ENCODE measurements around the gene CLMP. TPM values are rescaled to one million over a fixed set of nuclear protein-coding genes. Genes with fewer than 3 reads are reported as not detected.

CLMP gene
- total RNA-seq, 3 donors from 2014 or later (not counting 1 experiment from before 2014, with no cell fraction given), result 0.07 to 0.45 TPM; not detected in 1

DNA sequence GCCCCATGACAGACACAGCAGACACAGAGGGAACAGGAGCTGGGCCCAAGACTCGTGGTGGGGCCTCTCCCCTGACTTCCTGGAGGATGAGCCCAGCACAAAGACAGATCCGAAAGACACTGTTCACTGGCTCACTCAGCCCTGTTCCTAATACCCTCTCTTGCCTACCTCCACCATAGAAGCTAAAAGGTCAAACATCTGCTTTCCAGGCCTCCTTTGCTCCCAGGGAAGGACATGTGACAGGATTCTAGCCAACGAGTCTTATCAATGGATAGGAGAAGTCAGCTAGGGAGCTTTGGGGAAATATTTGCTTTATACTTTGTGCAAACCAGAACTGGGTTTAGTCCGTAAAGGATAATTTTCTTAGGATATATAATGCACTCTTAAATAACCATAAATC lies 8.4 kb upstream of the CLMP start:
- Histone ChIP-seq H3K9me3 (ENCODE audit: control insufficient read depth, insufficient read depth, low read length) (no peaks in the 10 kb centered on the region), H3K4me3 (ENCODE audit: low read length) (no peak overlapping the region), H3K27ac (ENCODE audit: low read length) (no peak overlapping the region), H3K27me3 (ENCODE audit: control insufficient read depth, insufficient read depth, low read length) (peaks cover 4% of the 10 kb centered on the region), H3K36me3 (ENCODE audit: control insufficient read depth, insufficient read depth, low read length) (no peaks in the 10 kb centered on the region), H3K4me1 (ENCODE audit: control insufficient read depth, insufficient read depth, low read length) (no peaks in the 10 kb centered on the region)
- Mint-ChIP-seq H3K9me3 (no peaks in the 10 kb centered on the region), H3K27ac (no peak overlapping the region), H3K4me3 (no peak overlapping the region), H3K36me3 (no peaks in the 10 kb centered on the region), H3K4me1 (no peaks in the 10 kb centered on the region), H3K27me3 (ENCODE audit: low read depth in 2 of 2) (peaks cover 18 to 37% of the 10 kb centered on the region in 2 donors)
- intact Hi-C loops (cut with micrococcal nuclease), result no loop called here
- DNase-seq (no peak), ATAC-seq (no peak)
- WGBS (ENCODE audit: insufficient coverage), result 70% methylated on average over 3 of the region's 4 CpGs
- TF ChIP-seq, protein P1, sequence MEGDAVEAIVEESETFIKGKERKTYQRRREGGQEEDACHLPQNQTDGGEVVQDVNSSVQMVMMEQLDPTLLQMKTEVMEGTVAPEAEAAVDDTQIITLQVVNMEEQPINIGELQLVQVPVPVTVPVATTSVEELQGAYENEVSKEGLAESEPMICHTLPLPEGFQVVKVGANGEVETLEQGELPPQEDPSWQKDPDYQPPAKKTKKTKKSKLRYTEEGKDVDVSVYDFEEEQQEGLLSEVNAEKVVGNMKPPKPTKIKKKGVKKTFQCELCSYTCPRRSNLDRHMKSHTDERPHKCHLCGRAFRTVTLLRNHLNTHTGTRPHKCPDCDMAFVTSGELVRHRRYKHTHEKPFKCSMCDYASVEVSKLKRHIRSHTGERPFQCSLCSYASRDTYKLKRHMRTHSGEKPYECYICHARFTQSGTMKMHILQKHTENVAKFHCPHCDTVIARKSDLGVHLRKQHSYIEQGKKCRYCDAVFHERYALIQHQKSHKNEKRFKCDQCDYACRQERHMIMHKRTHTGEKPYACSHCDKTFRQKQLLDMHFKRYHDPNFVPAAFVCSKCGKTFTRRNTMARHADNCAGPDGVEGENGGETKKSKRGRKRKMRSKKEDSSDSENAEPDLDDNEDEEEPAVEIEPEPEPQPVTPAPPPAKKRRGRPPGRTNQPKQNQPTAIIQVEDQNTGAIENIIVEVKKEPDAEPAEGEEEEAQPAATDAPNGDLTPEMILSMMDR (IDR thresholded peaks at IDR 0.05), result no peak

DNA sequence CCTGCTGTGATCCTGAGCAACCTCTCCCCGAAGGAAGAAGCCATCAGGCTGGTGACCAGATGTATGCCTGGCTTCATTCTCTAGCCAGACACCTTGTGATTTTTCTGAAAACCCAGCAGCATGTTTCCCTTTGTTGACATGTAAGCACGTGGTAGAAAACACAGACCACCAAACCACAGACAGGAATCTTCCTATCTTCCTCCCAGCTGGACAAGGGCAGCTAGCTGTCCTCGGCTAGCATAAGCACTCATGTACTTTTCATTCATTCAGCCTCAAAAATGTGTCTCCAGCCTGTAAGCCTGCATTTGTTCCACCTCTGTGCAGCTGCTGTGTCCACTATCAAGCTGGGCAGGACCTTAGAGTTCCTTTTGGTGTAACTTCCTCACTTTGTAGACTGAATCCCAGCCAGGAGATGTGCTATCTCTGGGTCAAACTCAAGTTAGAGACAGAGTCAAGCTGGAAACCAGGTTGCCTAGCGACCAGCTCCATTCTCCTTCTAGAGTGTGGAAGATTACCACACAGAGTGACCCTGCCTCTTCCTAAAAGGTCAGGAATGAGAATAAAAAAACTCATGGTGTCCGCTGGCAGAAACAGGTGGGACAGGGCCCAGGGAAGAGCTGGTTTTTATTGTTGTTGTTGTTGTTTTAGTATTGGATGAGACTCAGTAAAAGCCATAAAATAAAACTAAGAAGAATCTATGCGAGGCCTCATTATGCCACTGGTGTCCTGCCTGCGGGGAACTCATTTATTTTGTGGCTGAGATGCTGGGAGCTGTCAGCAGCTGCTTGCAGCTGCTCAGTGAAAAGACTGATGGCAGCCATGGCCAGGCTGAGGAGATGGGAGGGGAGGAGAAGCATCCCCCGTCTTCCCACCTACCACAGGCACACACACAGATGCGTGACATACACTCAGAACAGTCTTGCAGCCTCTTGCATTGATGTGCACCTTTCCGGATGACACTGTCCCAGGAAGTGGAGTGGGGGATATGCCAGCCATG lies 7.4 kb upstream of the CLMP start:
- no peaks in the 10 kb centered on the region for H3K36me3 Mint-ChIP-seq
- peak in 1 of 3 donors; percentile 22 for ATAC-seq
- no peak for DNase-seq
- H3K36me3 ChIP-seq (ENCODE audit: control insufficient read depth, insufficient read depth, low read length), result no peaks in the 10 kb centered on the region
- intact Hi-C loops (cut with micrococcal nuclease), result no loop called here
- H3K9me3 Mint-ChIP-seq, result no peaks in the 10 kb centered on the region
- no peak overlapping the region for H3K4me3 Mint-ChIP-seq
- H3K27ac Mint-ChIP-seq, result no peak overlapping the region
- H3K4me1 Mint-ChIP-seq, result no peaks in the 10 kb centered on the region
- H3K27me3 Mint-ChIP-seq (ENCODE audit: low read depth in 2 of 2), result peaks cover 25 to 39% of the 10 kb centered on the region in 2 donors
- H3K27ac ChIP-seq (ENCODE audit: low read length), result no peak overlapping the region
- H3K27me3 ChIP-seq (ENCODE audit: control insufficient read depth, insufficient read depth, low read length), result peaks cover 5% of the 10 kb centered on the region
- H3K9me3 ChIP-seq (ENCODE audit: control insufficient read depth, insufficient read depth, low read length), result no peaks in the 10 kb centered on the region
- H3K4me1 ChIP-seq (ENCODE audit: control insufficient read depth, insufficient read depth, low read length), result no peaks in the 10 kb centered on the region
- H3K4me3 ChIP-seq (ENCODE audit: low read length), result no peak overlapping the region
- TF ChIP-seq, protein P1 (IDR thresholded peaks at IDR 0.05), result no peak
- 57% methylated on average over 9 of the region's 10 CpGs for WGBS (ENCODE audit: insufficient coverage)

DNA sequence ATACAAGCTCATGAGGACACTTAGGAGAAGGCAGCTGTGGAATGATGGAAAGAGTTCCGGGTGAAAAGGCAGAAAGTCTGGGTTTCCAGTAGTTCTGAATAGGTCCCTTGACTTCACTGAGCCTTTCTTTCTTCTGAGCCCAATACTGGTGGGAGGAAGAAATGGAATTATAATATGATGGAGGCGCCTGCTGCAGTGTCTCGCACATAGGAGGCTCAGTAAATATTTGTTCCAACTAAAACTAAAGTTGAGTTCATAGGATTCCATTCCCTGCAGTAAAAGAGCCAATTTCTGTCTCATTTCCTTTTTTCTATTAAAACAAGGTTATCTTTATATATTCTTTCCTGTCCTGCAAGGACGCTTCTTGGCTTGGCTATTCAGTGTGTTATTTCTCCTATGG lies 5.2 kb upstream of the CLMP start:
- ATAC-seq (no peak), DNase-seq (no peak)
- Mint-ChIP-seq H3K27me3 (ENCODE audit: low read depth in 2 of 2) (peaks cover 25 to 32% of the 10 kb centered on the region in 2 donors), H3K9me3 (no peaks in the 10 kb centered on the region), H3K4me3 (no peak overlapping the region), H3K4me1 (peaks cover 5 to 8% of the 10 kb centered on the region in 2 donors), H3K27ac (no peak overlapping the region), H3K36me3 (no peaks in the 10 kb centered on the region)
- Histone ChIP-seq H3K36me3 (ENCODE audit: control insufficient read depth, insufficient read depth, low read length) (no peaks in the 10 kb centered on the region), H3K4me3 (ENCODE audit: low read length) (no peak overlapping the region), H3K27ac (ENCODE audit: low read length) (no peak overlapping the region), H3K9me3 (ENCODE audit: control insufficient read depth, insufficient read depth, low read length) (no peaks in the 10 kb centered on the region), H3K4me1 (ENCODE audit: control insufficient read depth, insufficient read depth, low read length) (peaks cover 13% of the 10 kb centered on the region), H3K27me3 (ENCODE audit: control insufficient read depth, insufficient read depth, low read length) (peaks cover 18% of the 10 kb centered on the region)
- TF ChIP-seq, protein P1 (IDR thresholded peaks at IDR 0.05), result no peak
- intact Hi-C loops (cut with micrococcal nuclease), result no loop called here
- WGBS (ENCODE audit: insufficient coverage), result 87% methylated on average over 4 of the region's 4 CpGs

Data from natural killer cell (primary cell).